GM03348 (cell line): Measurements from ENCODE around the gene SLC5A11.
"Not testable (repeated sequence)": the region's sequence is repeated elsewhere in the genome, so short reads cannot be mapped to it uniquely, and the experiment has no call there.

Source experiments
- DNase-seq: peaks from one replicate; pipeline ENCODE4 v3.0.0; 2012; ENCODE audit warnings: low spot score

SLC5A11 gene

DNA sequence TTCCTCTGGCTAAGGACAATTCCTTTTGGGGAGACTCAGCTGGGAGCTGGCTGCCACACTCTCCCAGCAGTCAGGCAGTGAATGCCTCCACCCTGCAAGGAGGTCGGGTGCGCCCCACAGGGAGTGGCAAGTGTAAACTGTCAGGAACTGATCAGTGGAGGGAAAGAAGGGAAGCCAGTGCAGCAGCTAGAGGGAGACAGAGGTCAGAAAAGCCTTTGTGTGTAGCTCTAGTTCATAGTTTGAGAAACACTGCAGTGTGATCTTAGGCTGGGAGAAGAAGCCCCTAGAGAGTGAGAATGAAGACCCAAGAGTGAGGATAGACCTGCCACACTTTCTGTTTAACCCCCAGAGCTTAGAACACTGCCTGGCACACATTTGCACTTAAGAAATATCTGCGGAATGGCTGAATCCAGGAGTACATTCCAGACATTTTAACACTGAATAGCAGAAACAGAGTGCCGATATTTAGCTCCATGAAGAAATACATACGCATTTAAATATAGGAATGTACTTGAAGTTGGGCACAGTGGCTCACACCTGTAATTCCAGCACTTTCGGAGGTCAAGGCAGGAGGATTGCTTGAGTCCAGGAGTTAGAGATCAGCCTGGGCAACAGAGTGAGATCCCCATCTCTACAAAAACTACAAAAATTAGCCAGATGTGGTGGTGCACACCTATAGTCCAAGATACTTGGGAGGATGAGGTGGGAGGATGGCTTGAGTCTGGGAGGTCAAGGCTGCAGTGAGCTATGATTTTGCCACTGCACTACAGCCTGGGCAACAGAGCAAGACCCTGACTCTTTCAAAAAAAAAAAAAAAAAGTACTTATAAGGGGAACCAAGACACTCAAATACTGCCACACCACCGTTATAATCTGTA lies 11.1 kb upstream of the SLC5A11 start:
- DNase-seq = peak; percentile 73

DNA sequence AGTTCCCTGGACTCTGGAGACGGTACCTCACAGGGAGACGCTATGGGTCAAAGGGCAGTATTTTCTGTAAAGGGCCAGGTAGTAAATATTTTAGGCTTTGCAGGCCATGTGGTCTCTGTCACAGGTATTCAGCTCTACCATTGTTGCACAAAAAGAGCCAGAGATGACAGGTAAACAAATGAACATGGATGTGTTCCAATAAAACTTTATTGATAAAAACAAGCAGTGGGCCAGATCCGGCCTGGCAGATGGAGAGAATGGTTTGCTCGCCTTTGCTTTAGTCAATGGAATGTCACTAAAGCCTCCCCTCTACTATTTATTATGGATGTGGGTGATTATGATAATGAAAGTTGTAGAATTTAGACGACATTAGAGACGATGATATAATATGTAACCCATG lies 8.9 kb upstream of the SLC5A11 start:
- DNase-seq = no peak

DNA sequence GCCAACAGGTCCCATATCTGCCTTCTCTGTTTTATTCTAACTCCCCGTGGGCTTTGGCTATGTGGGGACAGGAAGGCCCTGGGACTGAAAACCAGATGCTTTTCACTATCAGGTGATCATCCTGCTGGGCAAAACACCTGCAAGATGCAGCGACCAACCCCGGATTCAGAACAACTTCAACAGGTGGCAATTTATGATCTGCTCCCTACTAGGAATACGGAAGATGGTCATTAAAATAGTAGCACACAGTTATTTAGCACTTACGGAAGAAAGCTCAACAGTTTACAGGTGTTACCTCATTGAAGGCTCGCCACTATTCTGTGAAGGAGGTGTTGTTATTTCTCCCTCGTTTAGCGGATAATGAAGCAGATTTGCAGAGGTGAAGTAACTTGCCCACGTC lies 7.8 kb upstream of the SLC5A11 start:
- no peak for DNase-seq

DNA sequence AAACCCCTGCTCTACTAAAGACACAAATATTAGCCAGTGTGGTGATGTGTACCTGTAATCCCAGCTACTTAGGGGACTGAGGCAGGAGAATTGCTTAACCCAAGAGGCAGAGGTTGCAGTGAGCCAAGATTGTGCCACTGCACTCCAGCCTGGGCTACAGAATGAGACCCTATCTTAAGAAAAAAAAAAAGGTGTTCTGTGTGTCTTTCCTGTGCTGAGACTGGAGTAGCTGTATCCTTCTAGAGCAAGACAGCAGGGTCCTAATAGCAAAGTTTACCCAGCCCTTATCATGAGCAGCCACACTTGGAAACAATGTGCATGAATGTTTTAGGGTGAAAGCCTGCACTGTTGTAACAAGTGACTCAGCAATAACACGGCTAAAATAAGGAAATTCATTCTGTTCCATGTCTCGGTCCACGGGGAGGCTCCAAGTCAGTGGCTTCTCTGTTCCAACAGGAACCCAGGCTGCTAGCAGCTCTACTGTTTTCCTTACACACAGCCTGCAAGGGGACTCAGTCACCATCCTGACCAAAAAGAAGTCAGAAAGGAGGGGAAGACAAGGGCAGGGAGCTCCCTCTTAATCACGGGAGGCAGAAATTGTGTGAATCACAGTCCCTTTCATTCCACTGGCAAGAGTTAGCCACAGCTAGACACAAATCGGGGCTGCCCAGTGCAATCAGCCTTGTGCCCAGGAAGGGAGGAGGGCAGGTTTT lies 7.1 kb upstream of the SLC5A11 start:
- DNase-seq = peak; percentile 71

DNA sequence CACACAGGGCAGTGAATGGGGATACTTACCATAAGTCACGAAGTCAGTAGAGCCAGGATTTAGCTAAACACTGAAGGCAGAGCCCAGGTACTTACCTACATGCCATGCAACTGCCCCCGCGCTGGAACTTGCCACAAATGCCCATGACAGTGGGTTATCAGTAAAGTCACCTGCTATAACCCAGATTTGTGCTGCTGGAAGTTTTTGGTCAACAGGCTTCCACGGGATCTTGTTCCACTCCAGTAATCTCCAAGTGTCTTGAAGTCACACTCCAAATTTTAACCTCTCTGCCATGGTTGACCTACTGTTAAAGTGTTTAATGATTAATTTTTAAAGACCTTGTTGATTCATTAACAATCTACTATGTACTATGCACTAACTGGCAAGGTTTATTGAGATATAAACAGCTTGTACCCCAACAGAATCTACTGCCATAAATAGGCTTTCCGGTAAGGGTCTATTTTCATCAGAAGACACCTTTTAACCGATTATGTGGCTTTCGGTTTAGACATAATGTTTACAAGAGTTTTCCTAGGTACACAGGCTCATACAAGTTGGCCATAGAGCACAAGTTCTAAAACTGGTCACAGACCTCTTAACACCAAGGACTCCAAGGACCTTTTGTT lies 6.3 kb upstream of the SLC5A11 start:
- DNase-seq = no peak

DNA sequence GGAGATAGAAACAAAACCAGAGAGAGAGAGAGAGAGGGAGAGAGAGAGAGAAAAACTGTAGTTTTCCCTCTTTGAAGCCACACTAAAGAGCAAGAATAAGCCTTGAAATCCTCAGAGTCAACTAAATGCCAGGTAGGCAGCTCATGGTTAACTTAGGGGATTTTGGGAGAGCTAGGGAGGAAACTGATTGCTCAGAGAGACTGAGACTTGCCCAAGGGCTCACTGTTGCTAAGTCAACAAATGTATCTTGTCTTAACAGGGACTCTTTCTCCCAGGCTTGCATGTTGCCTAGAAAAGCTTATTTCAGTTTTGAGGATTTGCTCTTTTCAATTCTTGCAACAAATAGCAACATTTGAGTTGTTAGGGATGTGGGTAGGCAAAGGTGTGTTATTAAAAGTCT lies 4.5 kb upstream of the SLC5A11 start:
- DNase-seq = no peak

DNA sequence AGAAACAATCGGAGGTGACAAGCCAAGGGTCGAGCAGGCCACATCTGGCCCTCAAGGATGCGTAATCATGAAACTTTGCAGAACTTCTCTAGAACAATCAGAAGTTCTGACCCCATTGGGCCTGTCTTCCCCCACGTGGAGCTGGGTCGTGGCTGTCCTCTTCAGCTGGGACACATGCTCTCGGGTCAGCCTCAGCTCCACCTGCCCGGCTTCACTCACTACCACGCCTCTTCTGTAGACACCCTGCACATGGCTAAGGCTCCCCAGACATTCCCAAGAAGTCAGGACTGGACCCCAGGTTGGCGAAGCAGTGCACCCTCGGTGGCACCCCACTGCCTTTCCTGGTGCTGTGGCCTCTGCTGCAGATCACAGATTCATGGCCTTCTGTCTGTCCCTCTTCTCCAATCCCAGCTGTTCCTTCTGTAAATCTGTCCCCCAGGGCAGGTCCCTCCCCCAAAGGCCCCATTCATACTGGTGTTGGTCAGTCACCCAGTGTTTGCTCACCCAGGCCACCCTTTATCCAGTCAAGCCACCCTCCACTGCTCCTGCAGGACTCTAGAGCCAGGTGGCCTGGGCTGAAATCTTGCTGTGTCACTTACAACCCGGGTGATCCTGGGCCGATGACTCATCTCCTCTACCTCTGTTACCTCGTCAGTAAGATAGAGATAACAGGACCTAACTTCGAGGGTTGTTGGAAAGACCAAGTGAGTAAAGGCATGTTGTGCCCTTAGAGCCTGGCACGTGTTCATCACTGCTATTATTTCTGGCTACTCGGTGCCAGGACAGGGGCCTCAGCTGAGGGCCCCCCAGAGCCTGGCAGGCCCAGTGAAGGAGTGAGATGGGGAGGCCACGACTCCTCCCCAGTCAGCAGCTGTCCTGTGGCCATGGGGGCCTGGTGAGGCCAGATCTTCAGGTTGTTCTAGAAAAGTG lies 1.4 kb upstream of the SLC5A11 start:
- no peak for DNase-seq

DNA sequence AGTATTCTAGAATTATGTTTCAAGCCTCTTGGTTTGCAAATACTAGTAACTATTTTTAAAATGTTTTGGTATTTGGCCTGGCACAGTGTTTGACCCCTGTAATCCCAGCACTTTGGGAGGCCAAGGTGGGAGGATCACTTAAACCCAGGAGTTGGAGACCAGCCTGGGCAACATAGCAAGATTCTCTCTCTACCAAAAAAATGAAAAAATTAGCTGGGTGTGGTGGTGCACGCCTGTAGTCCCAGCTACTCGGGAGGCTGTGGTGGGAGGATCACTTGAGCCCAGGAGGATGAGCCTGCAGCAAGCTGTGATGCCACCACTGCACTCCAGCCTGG lies 765 bp upstream of the SLC5A11 start:
- DNase-seq = not testable (repeated sequence)

DNA sequence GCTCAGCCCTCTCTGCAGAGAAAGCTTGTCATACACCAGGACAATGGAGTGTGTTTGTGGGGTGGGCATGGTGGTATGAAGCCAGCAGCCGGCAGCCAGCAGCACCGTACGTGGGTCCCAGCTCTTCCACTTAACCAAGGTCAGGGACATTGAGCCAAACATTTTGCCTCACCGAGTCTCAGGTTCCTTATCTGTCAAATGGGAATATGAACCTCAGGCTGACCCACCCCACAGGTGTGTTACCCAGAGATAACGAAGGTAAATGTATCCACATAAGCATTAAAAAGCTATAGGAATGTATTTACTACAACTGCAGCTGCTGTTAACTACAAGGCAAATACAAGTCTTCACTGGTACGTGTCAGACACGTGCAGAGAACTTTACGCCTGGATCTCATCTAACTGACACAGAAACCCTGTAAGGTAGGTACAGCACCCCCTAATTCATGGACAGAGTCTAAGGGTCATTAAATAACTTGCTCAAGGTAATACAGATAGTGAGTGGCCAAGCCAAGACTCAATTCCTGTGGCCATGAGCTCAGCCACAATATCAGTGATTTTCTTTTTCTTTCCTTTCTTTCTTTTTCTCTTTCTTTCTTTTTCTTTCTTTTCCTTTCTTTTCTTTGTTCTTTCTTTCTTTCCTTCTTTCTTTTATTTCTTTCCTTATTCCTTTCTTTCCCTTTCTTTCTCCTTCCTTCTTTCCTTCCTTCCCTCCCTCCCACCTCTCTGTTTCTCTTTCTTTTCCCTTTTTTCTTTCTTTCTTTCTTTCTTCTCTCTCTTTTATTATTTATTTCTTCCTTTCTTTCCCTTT lies 990 bp downstream of the SLC5A11 start:
- DNase-seq = no peak

DNA sequence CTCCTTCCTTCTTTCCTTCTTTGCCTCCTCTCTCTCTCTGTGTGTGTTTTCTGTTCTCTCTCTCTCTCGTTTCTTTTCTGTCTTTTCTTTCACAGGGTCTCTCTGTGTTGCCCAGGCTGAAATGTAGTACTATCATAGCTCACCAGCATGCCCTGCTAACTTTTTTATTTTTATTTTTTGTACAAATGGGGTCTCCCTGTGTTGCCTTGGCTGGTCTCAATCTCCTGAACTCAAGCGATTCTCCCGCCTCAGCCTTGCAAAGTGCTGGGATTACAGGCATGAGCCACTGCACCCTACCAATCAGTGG lies 1.5 kb downstream of the SLC5A11 start:
- no peak for DNase-seq

DNA sequence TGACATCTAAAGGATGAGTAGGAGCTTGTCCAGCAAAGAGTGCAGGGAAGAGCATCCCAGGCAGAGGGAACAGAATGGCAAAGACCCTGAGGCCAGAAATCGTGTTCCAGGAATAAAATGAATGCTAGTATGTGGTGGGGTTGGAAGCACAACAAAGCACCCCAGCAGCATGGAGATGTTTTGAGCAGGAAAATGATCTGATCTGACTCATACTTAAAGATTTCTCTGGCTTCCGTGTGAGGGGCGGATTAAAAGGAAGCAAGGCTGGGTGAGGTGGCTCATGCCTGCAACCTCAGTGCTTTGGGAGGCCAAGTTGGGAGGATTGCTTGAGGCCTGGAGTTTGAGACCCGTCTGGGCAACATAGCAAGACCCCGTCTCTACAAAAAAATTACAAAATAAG lies 2.3 kb downstream of the SLC5A11 start:
- DNase-seq = peak; percentile 46

DNA sequence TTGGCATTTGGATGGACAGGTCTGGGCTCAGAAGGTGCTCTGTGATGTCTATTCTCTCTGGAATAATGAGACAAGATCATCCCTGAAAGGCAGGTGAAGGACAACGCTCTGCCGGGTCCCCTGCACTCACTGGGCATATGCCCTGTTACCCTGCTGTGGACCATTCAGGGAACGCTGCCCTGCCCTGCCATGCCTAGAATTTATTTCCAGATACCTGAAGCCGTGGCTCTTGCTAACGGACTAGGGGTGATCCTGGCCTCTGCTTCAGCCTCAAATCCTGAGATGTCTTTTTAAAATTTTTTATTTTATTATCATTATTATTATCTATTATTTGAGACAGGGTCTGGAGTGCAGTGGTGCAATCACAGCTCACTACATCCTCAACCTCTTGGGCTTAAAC lies 3.9 kb downstream of the SLC5A11 start:
- DNase-seq = no peak

DNA sequence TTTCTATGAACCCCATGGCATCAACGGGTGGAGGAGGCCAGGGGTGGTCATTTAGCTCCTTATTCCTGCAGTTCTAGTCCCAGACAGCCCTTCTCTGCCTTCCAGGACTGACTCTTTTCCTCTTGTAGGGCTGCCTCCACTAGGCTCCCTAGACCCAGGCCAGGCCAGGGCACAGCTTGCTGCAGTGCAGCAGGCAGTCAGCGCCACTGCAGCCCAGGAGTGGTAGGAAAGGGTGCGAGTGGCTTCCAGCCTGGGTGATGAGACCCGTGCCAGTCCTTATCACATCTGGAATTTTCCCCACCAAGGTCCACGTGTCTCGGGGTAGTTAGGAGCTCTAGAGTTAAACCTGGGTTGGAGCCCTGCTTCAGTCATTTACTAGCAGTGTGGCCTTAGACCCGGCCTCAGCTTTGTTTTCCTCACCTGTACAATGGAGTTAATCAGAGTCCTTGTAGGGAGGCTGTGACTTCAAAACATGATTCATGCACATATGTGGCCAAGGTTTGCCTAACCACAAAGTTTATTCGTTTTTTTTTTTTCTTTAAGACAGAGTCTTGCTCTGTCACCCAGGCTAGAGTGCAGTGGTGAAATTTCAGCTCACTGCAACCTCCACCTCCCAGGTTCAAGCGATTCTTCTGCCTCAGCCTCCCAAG lies 4.7 kb downstream of the SLC5A11 start:
- DNase-seq = no peak

DNA sequence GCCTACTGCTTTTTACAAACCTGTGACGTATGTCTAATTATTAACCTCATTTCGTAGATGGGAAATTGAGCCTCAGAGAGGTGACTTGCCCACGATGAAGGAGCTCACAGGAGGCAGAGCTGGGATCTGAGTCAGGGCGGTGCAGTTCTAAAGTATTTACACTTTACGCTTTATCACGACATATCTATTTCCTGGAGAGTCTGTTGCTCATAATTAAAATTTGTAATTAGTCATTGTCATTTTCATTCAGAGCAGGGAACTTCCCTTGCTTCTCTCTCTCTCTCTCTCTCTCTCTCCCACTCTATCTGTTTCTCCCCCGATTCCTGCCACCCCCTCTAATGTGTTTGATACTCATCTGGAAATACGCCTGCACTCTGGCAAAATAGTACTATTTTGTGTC lies 5.9 kb downstream of the SLC5A11 start:
- DNase-seq = no peak

DNA sequence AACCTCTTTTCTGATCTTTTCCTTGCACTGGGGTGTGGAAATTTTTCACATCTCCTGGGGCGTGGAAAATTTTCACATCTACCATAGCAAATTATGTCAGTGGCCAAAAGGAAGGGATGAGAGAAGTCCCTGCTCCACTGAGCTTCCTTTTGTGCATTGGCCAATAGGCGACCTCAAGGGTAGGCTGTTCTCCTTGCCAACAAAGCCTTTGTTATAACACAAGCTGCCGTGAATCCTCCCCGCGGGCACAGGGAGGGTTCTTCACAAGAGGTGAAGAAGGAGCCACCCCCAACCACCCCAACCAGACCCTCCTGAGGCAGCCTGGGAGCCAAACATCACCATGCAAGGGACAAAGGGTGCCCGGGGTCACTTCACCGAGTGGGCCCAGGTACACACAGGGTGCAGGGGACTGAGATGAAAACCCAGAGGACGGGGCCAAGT lies 6.5 kb downstream of the SLC5A11 start:
- DNase-seq = no peak

DNA sequence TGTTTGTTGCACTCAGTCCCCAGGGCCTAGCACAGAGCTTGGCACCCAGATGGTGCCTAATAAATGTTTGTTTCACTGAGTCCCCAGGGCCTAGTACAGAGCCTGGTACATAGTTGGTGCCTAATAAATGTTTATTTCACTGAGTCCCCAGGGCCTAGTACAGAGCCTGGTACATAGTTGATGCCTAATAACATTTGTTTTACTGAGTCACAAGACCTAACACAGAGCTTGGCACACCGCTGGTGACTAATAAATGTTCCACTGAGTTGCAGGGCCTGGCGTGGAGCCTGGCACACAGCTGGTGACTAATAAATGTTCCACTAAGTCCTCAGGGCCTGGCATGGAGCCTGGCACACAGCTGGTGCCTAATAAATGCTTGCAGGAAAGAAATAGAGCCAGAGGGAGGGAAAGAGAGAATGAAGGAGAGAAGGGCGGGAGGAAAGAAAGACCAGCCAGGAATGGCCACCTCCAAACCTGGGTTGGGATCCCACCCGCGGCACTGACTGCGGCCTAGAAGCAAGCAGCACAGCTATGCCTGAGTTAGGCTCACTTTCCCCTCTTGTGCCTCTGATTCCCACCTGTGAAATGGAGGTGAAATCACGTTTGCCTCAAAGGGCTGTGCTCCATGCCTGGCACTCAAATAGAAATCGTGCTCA lies 7.5 kb downstream of the SLC5A11 start:
- DNase-seq = no peak

DNA sequence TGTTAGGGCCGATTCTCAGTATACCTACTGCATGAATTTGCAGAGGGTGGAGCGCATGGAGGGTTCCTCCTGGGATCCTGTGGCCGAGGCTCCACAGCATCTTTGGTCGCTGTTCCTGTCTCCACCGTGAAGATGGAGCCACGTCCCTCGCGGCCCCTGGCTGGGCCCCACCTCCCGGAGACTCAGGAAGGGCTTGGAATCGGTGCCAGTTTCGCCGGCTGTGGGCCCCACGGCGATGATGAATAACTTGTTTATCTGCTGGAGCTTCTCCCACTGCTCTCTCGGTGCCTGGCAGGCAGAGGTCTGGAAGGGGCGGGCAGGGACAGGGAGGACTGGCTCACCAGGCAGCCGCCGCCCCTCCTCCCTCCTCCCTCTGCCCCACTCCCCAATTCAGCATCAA lies 8.1 kb downstream of the SLC5A11 start:
- peak; percentile 44 for DNase-seq

DNA sequence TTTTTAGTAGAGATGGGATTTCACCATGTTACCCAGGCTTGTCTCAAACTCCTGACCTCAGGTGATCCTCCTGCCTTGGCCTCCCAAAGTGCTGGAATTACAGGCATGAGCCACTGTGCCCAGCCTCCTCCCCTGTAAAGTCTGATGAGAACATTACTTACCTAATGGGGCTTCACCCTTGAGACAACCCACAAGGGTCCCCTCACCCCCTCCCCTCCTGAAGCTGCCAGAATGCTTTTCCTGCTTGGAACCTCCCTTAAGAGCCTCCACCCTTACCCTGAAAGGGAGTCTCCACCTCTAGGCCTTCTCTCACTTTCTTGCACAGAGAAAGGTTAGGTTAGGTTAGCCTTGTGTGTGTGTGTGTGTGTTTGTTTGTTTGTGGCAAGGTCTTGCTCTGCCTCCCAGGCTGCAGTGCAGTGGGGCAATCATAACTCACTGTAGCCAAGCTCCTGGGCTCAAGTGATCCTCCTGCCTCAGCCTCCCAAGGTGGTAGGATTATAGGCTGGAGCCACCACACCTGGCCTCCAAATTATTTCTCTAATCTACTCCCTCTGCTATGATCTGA lies 8.9 kb downstream of the SLC5A11 start:
- DNase-seq = no peak

DNA sequence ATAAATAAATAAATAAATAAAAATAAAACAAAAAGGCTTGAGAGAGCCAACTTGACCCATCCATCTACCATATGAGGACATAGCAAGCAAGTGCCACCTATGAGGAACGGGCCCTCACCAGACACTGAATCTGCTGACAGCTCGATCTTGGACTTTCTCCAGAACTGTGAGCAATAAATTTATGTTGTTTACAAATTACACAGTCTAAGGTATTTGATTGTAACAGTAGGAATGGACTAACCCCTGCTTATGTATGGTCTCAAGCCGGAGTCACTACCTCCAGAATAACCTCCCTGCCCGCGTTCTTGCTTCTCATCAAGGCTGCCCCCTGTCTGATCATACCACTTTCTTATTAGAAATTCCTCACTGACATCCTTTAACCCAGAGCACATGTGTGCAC lies 9.9 kb downstream of the SLC5A11 start:
- no peak for DNase-seq

DNA sequence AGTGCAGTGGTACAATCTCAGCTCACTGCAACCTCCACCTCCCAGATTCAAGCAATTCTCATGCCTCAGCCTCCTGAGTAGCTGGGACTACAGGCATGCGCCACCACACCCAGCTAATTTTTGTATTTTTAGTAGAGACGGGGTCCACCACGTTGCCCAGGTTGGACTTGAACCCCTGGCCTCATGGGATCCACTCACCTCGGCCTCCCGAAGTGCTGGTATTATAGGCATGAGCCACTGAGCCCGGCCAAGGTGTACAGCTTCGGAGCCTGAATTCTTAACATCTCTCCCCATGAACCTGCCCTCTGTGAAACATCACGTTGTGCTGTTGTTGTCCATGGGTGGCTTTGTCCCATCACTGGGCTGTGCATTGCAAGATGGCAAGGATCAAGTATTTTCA lies 11.1 kb downstream of the SLC5A11 start:
- DNase-seq = not testable (repeated sequence)
